ENCODE data around the gene STN1.

STN1 gene

GRCh38 chr10:103928784-103929183, 10.8 kb upstream of the STN1 start:
- no peak for FAIRE-seq

GRCh38 chr10:103926722-103927319, 8.8 kb upstream of the STN1 start:
- no peak for FAIRE-seq

- FAIRE-seq, result no peak
Measured at GRCh38 chr10:103925591-103925990, 7.6 kb upstream of the STN1 start.

GRCh38 chr10:103923502-103923901, 5.5 kb upstream of the STN1 start:
- no peak for FAIRE-seq

GRCh38 chr10:103922659-103923058, 4.7 kb upstream of the STN1 start:
- FAIRE-seq, result no peak

GRCh38 chr10:103921750-103922195, 3.8 kb upstream of the STN1 start:
- FAIRE-seq, result no peak

- no peak for FAIRE-seq
Measured at GRCh38 chr10:103921248-103921647, 3.3 kb upstream of the STN1 start.

- FAIRE-seq, result no peak
Measured at GRCh38 chr10:103919648-103920025, 1.7 kb upstream of the STN1 start.

- FAIRE-seq, result no peak
Measured at GRCh38 chr10:103917302-103918052, 507 bp downstream of the STN1 start.

- no peak for FAIRE-seq
Measured at GRCh38 chr10:103916876-103917275, 1.1 kb downstream of the STN1 start.

- no peak for FAIRE-seq
Measured at GRCh38 chr10:103916254-103916653, 1.7 kb downstream of the STN1 start.

- no peak for FAIRE-seq
Measured at GRCh38 chr10:103915796-103916195, 2.2 kb downstream of the STN1 start.

GRCh38 chr10:103912759-103913158, 5.2 kb downstream of the STN1 start:
- no peak for FAIRE-seq

- FAIRE-seq, result no peak
Measured at GRCh38 chr10:103911021-103911459, 6.9 kb downstream of the STN1 start.

- no peak for FAIRE-seq
Measured at GRCh38 chr10:103910442-103911012, 7.5 kb downstream of the STN1 start.

GRCh38 chr10:103905441-103905840, 12.5 kb downstream of the STN1 start:
- FAIRE-seq, result no peak

GRCh38 chr10:103901299-103901698, 16.7 kb downstream of the STN1 start:
- FAIRE-seq, result no peak

- no peak for FAIRE-seq
Measured at GRCh38 chr10:103899312-103899711, 18.7 kb downstream of the STN1 start.

- FAIRE-seq, result no peak
Measured at GRCh38 chr10:103897241-103897774, 20.7 kb downstream of the STN1 start.

- FAIRE-seq, result no peak
Measured at GRCh38 chr10:103896225-103896624, 21.8 kb downstream of the STN1 start.

GRCh38 chr10:103895411-103896186, 22.4 kb downstream of the STN1 start:
- no peak for FAIRE-seq

GRCh38 chr10:103894441-103894864, 23.5 kb downstream of the STN1 start:
- FAIRE-seq, result no peak

- no peak for FAIRE-seq
Measured at GRCh38 chr10:103893817-103894216, 24.2 kb downstream of the STN1 start.

All from G401.6 (cell line).